Measurements from ENCODE around the gene ELOVL4. TPM values are rescaled to one million over a fixed set of nuclear protein-coding genes. Genes with fewer than 3 reads are reported as not detected.

Gene ELOVL4
- 6.8 and 7.6 TPM in 2 replicates for total RNA-seq

DNA sequence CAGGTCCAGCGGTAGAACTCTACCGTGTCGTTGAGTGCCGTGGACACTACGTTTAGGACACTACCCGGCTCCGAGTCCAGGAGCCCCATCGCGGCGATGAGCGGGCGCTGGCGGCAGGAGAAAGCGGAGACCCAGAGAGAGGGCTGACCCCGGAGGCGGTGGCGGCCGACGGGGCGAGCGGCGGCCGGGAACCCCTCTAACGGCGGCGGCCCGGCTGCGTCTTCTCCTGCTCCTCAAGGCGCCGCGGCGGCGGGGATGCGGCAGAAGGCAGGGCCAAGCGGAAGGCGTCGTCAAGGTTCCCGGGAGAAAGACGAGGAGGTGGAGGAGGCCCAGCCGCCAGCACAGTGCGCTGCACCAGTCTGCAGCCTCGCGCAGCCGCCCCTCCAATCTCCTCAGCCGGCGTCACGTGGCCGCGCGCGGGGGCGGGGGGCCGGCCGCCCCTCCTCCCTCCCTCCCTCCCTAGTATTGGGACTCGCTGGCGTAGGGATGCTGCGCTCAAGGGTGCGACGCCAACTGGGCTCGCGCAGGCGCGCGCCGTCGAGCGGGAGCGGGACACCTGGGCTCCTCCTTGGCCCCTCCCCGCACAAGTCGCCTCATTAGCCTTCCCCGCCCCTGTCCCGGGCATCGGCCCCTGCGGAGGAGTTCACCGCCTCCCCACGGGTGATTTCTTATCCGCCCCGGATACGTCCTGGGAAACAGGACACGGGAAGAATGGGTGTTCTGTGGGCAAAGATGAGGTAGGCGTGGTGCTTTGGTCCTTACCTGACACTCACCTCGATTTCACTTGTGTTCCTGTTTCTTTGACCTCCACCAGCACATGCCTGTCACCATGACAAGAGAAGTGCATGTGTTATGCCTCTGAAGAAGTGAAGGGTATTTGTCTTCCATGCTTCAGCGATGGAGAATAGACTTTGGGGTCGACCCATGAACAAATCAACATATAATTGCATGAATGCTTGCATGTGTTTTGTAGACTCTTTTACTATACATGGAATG is at the start of gene ELOVL4:
ELOVL4 (minus strand) TSS at position 363 of the 996 bp plus-strand sequence; CDS start at position 89, 274 bp downstream.
- H3K4me3 ChIP-seq (ENCODE audit: insufficient read depth, low read length) = peak within 1 kb of the TSS; percentile 86
- H3K9me3 ChIP-seq (ENCODE audit: low read depth, low read length) = no peaks in the 10 kb centered on the region
- peak within 1 kb of the TSS; percentile 92 for H3K4me2 ChIP-seq (ENCODE audit: insufficient read depth, low read length)
- TF ChIP-seq CTCF (IDR thresholded peaks at IDR 0.05; ENCODE audit: extremely low read depth, low read depth, low read length) = no peak
- H3K27ac ChIP-seq (ENCODE audit: low read depth, low read length) = no peak within 1 kb of the TSS
- H4K20me1 ChIP-seq (ENCODE audit: insufficient read depth, low read length) = no peaks in the 10 kb centered on the region
- H3K27me3 ChIP-seq (ENCODE audit: insufficient read depth, low read length) = peaks cover 9% of the 10 kb centered on the region
- peak; percentile 91 for DNase-seq (ENCODE audit: insufficient read length, low spot score, missing footprints)
- H3K36me3 ChIP-seq (ENCODE audit: insufficient read depth, low read length) = no peaks in the 10 kb centered on the region
- H3K79me2 ChIP-seq (ENCODE audit: insufficient read depth, low read length) = peaks cover 28% of the 10 kb centered on the region
- H3K4me1 ChIP-seq (ENCODE audit: insufficient read depth, low read length) = peaks cover 10% of the 10 kb centered on the region
- H2AFZ ChIP-seq (ENCODE audit: low read length) = peak within 1 kb of the TSS; percentile 92

- Histone ChIP-seq H4K20me1 (ENCODE audit: insufficient read depth, low read length) (no peaks in the 10 kb centered on the region), H3K4me2 (ENCODE audit: insufficient read depth, low read length) (no peak overlapping the region), H3K9me3 (ENCODE audit: low read depth, low read length) (no peaks in the 10 kb centered on the region), H3K36me3 (ENCODE audit: insufficient read depth, low read length) (no peaks in the 10 kb centered on the region), H3K4me1 (ENCODE audit: insufficient read depth, low read length) (no peaks in the 10 kb centered on the region), H3K4me3 (ENCODE audit: insufficient read depth, low read length) (no peak overlapping the region), H3K27me3 (ENCODE audit: insufficient read depth, low read length) (peaks cover 6% of the 10 kb centered on the region), H3K27ac (ENCODE audit: low read depth, low read length) (no peak overlapping the region), H2AFZ (ENCODE audit: low read length) (no peak overlapping the region), H3K79me2 (ENCODE audit: insufficient read depth, low read length) (no peaks in the 10 kb centered on the region)
- no peak for DNase-seq (ENCODE audit: insufficient read length, low spot score, missing footprints)
- no peak for TF ChIP-seq CTCF (IDR thresholded peaks at IDR 0.05; ENCODE audit: extremely low read depth, low read depth, low read length)
Measured at GRCh38 chr6:79993911-79994309, 46.6 kb upstream of the ELOVL4 start.

DNA sequence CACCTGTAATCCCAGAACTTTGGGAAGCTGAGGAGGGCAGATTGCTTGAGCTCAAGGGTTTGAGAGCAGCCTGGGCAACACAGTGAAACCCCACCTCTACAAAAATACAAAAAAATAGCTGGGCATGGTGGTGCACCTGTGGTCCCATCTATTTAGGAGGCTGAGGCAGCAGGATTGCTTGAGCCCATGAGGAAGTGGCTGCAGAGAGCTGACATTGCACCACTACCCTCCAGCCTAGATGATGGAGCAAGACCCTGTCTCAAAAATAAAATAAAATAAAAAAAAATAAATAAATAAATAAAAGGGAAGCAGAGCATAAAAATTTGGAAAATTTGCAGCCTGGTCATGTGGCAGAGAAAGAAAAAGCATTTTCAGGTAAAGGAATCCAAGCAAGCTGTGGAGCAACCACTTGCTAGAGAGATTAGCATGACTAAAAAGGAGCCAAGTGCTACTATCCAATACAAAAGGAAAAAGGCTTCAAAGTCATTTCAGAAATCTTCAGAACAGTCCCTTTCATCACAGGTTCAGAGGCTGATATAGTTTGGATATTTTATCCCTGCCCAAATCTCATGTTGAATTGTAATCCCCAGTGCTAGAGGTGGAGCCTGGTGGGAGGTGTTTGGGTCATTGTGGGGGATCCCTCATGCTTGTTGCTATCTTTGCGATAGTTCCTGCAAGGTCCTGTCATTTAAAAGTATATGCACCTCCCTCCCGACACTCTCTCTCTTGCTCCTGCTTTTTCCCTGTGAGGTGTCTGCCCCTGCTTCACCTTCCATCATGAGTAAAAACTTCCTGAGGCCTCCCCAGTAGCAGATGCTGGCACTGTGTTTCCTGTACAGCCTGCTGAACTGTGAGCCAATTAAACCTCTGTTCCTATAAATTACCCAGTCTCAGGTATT is 45.9 kb upstream of the ELOVL4 start:
- Histone ChIP-seq H3K4me1 (ENCODE audit: insufficient read depth, low read length) (no peaks in the 10 kb centered on the region), H3K9me3 (ENCODE audit: low read depth, low read length) (no peaks in the 10 kb centered on the region), H3K4me3 (ENCODE audit: insufficient read depth, low read length) (no peak overlapping the region), H3K27ac (ENCODE audit: low read depth, low read length) (no peak overlapping the region), H3K27me3 (ENCODE audit: insufficient read depth, low read length) (peaks cover 6% of the 10 kb centered on the region), H3K36me3 (ENCODE audit: insufficient read depth, low read length) (no peaks in the 10 kb centered on the region), H4K20me1 (ENCODE audit: insufficient read depth, low read length) (no peaks in the 10 kb centered on the region), H3K79me2 (ENCODE audit: insufficient read depth, low read length) (no peaks in the 10 kb centered on the region), H2AFZ (ENCODE audit: low read length) (no peak overlapping the region), H3K4me2 (ENCODE audit: insufficient read depth, low read length) (no peak overlapping the region)
- TF ChIP-seq CTCF (IDR thresholded peaks at IDR 0.05; ENCODE audit: extremely low read depth, low read depth, low read length) = no peak
- DNase-seq (ENCODE audit: insufficient read length, low spot score, missing footprints) = no peak

Data from osteoblast (primary cell).